Nephron progenitor cell (in vitro differentiated cells): ENCODE measurements around the gene JADE2.
"Not testable (repeated sequence)": the region's sequence is repeated elsewhere in the genome, so short reads cannot be mapped to it uniquely, and the experiment has no call there.

Experiments used
- DNase-seq: peaks from one replicate; pipeline ENCODE4 v3.0.0; 2021
- H3K27ac Mint-ChIP-seq: 2 replicates; pipeline ENCODE4 v1.8.0; 2021; ENCODE audit warnings: mild to moderate bottlenecking, moderate library complexity, mixed read lengths
- H3K27me3 Mint-ChIP-seq: 2 replicates; pipeline ENCODE4 v1.8.0; 2021; ENCODE audit warnings: mild to moderate bottlenecking, low read depth, mixed read lengths; ENCODE audit not compliant: poor library complexity
- H3K36me3 Mint-ChIP-seq: 2 replicates; pipeline ENCODE4 v1.8.0; 2021; ENCODE audit warnings: low read depth, mixed read lengths
- H3K4me1 Mint-ChIP-seq: 2 replicates; pipeline ENCODE4 v1.8.0; 2021; ENCODE audit warnings: mixed read lengths
- H3K4me3 Mint-ChIP-seq: 2 replicates; pipeline ENCODE4 v1.8.0; 2021; ENCODE audit warnings: mild to moderate bottlenecking, moderate library complexity, mixed read lengths
- H3K9me3 Mint-ChIP-seq: 2 replicates; pipeline ENCODE4 v1.8.0; 2021; ENCODE audit warnings: mild to moderate bottlenecking, moderate library complexity, mixed read lengths
- TF ChIP-seq, protein P1 (sequence below): fragments of 200-600 bp; sonication (generic); IDR thresholded peaks from 2 replicates; pipeline ENCODE4 v1.5.0; 2021; ENCODE audit warnings: antibody characterized with exemption

The JADE2 gene

DNA sequence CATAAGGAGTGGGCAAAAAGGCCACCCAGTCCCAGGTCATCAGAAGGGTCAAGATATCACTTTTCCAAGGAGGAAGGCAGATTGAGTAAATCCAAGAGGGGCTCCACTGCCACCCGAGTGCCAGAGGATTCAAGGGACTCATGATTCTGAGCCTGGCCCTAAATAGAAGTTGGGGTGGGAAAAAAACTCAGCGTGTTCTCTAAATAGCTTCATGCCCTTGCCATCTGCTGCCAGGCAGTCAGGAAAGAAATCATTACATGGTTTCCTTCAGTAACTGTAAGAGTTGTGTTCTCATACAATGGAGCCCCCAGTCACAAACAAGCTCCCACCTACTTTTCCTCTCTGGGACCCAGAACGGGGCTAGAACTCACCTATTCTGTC, 70.0 kb downstream of the JADE2 start:
- H3K9me3 Mint-ChIP-seq, result no peaks in the 10 kb centered on the region
- TF ChIP-seq, protein P1, sequence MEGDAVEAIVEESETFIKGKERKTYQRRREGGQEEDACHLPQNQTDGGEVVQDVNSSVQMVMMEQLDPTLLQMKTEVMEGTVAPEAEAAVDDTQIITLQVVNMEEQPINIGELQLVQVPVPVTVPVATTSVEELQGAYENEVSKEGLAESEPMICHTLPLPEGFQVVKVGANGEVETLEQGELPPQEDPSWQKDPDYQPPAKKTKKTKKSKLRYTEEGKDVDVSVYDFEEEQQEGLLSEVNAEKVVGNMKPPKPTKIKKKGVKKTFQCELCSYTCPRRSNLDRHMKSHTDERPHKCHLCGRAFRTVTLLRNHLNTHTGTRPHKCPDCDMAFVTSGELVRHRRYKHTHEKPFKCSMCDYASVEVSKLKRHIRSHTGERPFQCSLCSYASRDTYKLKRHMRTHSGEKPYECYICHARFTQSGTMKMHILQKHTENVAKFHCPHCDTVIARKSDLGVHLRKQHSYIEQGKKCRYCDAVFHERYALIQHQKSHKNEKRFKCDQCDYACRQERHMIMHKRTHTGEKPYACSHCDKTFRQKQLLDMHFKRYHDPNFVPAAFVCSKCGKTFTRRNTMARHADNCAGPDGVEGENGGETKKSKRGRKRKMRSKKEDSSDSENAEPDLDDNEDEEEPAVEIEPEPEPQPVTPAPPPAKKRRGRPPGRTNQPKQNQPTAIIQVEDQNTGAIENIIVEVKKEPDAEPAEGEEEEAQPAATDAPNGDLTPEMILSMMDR, result no peak
- H3K27ac Mint-ChIP-seq, result no peak overlapping the region
- H3K36me3 Mint-ChIP-seq, result no peaks in the 10 kb centered on the region
- DNase-seq, result no peak
- H3K27me3 Mint-ChIP-seq, result peaks cover 5% of the 10 kb centered on the region
- peaks cover 11% of the 10 kb centered on the region for H3K4me1 Mint-ChIP-seq
- no peak overlapping the region for H3K4me3 Mint-ChIP-seq

GRCh38 chr5:134599820-134600219, 74.3 kb downstream of the JADE2 start:
- not testable (repeated sequence) for H3K4me1 Mint-ChIP-seq, H3K27me3 Mint-ChIP-seq, H3K36me3 Mint-ChIP-seq, H3K27ac Mint-ChIP-seq, H3K4me3 Mint-ChIP-seq, H3K9me3 Mint-ChIP-seq, DNase-seq

DNA sequence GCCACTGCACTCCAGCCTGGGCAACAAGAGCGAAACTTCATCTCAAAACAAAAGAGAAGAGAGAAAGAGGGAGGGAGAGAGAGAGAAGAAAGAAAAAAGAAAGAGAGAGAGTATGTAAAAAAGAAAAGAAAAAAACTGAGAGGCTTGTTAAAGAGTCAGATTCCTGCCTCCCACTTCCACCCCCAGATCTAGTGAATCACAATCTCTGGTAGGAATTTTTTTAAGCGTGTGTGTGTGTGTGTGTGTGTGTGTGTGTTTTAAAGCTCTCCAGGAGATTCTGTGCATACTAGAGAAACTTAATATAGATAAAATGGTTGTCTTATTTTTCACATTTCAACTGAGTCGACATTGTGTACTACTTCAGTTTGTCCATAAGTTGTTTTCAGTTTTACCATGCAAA, 75.1 kb downstream of the JADE2 start:
- Mint-ChIP-seq H3K36me3 (peaks cover 12% of the 10 kb centered on the region), H3K4me1 (no peaks in the 10 kb centered on the region), H3K9me3 (no peaks in the 10 kb centered on the region), H3K27ac (peak overlapping the region; percentile 82), H3K27me3 (peaks cover 4% of the 10 kb centered on the region), H3K4me3 (no peak overlapping the region)
- no peak for DNase-seq
- TF ChIP-seq, protein P1, result no peak

DNA sequence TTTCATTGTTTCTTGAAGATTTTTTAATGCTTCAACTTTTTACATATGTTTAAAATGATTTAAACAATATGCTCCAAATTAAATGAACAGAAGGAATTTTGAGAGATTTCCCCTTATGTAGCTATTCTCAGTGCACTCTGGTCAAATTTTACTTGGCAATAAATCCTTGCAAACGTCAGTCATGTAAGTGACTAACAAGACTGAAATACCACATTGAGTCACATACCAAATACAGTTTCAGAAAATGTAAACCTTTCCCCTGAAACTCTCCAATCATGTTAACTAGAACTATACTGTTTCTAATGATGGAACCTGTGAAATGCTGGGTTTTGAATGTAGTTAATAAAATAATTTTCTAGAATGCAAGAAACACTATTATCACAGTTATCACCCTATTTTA, 77.6 kb downstream of the JADE2 start:
- Mint-ChIP-seq H3K36me3 (peaks cover 26% of the 10 kb centered on the region), H3K4me3 (no peak overlapping the region), H3K4me1 (no peaks in the 10 kb centered on the region), H3K27me3 (peaks cover 4% of the 10 kb centered on the region), H3K9me3 (no peaks in the 10 kb centered on the region), H3K27ac (no peak overlapping the region)
- TF ChIP-seq, protein P1, result no peak
- no peak for DNase-seq

GRCh38 chr5:134604908-134605307, 79.4 kb downstream of the JADE2 start:
- TF ChIP-seq, protein P1, result no peak
- no peaks in the 10 kb centered on the region for H3K9me3 Mint-ChIP-seq
- DNase-seq, result no peak
- no peak overlapping the region for H3K4me3 Mint-ChIP-seq
- H3K27ac Mint-ChIP-seq, result no peak overlapping the region
- peaks cover 38% of the 10 kb centered on the region for H3K36me3 Mint-ChIP-seq
- H3K4me1 Mint-ChIP-seq, result no peaks in the 10 kb centered on the region
- peaks cover 4% of the 10 kb centered on the region for H3K27me3 Mint-ChIP-seq

DNA sequence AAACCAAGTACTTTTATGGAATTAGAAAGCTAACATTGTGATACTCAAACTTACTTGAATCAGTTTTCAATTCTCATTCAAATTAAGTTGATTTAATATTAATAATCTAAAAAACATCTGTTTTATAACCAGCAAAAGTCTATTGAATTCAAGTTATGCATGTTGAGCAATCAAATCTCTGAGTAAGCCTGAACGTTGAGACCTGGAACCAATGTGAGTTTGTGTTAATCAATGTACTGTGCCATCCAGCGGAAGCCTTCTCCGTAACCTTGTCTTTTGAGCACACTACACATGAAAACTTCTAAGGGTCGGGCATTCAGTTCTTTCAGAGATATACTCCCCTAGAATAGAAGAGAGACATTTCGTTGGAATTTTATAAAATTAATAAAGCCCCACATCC, 81.3 kb downstream of the JADE2 start:
- no peak for DNase-seq
- no peak overlapping the region for H3K27ac Mint-ChIP-seq
- H3K9me3 Mint-ChIP-seq, result no peaks in the 10 kb centered on the region
- TF ChIP-seq, protein P1, result no peak
- H3K4me1 Mint-ChIP-seq, result no peaks in the 10 kb centered on the region
- H3K4me3 Mint-ChIP-seq, result no peak overlapping the region
- peaks cover 47% of the 10 kb centered on the region for H3K36me3 Mint-ChIP-seq
- no peaks in the 10 kb centered on the region for H3K27me3 Mint-ChIP-seq
